ENCODE measurements around the gene FAM107B.

FAM107B gene

GRCh38 chr10:14774797-14775196 lies at the start of gene FAM107B:
Gene FAM107B (minus strand): TSS chr10:14774897. CDS start chr10:14774663, 234 bp downstream.
- Histone ChIP-seq H3K27ac (ENCODE audit: extremely low read depth, low read depth, low read length) (no peak within 1 kb of the TSS), H3K4me1 (ENCODE audit: control insufficient read depth, insufficient read depth, low read length) (no peaks in the 10 kb centered on the region), H3K4me3 (ENCODE audit: low read depth, low read length) (no peak within 1 kb of the TSS), H3K9me3 (ENCODE audit: control insufficient read depth, insufficient read depth, low read depth, low read length) (no peaks in the 10 kb centered on the region), H3K36me3 (ENCODE audit: control insufficient read depth in 2 of 2, insufficient read depth in 1 of 2, low read length in 2 of 2) (no peaks in the 10 kb centered on the region)
- TF ChIP-seq ZNF266 (tag by site-specific recombination; IDR thresholded peaks at IDR 0.05; ENCODE audit: low read depth), result no peak
- TF ChIP-seq ZBTB1 (tag by site-specific recombination; IDR thresholded peaks at IDR 0.05), result no peak
- ChIA-PET CTCF (no interaction called here), POLR2A (no interaction called here)

- Histone ChIP-seq H3K4me1 (ENCODE audit: control insufficient read depth, insufficient read depth, low read length) (no peaks in the 10 kb centered on the region), H3K9me3 (ENCODE audit: control insufficient read depth, insufficient read depth, low read depth, low read length) (no peaks in the 10 kb centered on the region), H3K36me3 (ENCODE audit: control insufficient read depth in 2 of 2, insufficient read depth in 1 of 2, low read length in 2 of 2) (no peaks in the 10 kb centered on the region), H3K27ac (ENCODE audit: extremely low read depth, low read depth, low read length) (no peak overlapping the region), H3K4me3 (ENCODE audit: low read depth, low read length) (no peak overlapping the region)
- ChIA-PET POLR2A (interaction anchor here (3.2 kb wide), 1 partner anchor 14 kb away, joined by 10 read pairs; the partner anchor contains the start of genes CDNF, HSPA14 and MSANTD7), CTCF (interaction anchor here (1.0 to 2.7 kb wide), 9 partner anchors 9 to 354 kb away, joined by 3 to 26 read pairs (median 4); partner anchors contain the start of genes CDNF, HSPA14 and MSANTD7)
- no peak for TF ChIP-seq HOXD13 (CRISPR knock-in tag; IDR thresholded peaks at IDR 0.05; ENCODE audit: borderline replicate concordance)
- TF ChIP-seq ZBTB17 (tag by site-specific recombination; IDR thresholded peaks at IDR 0.05), result no peak
- no peak for TF ChIP-seq ZNF148 (tag by site-specific recombination; IDR thresholded peaks at IDR 0.05; ENCODE audit: borderline replicate concordance)
- no peak for TF ChIP-seq ZNF473 (tag by site-specific recombination; IDR thresholded peaks at IDR 0.05)
- TF ChIP-seq ZFP37 (tag by site-specific recombination; IDR thresholded peaks at IDR 0.05), result no peak
- no peak for TF ChIP-seq SP7 (tag by site-specific recombination; IDR thresholded peaks at IDR 0.05)
- no peak for TF ChIP-seq ZNF654 (tag by site-specific recombination; IDR thresholded peaks at IDR 0.05; ENCODE audit: low read depth)
- TF ChIP-seq ZBTB10 (tag by site-specific recombination; IDR thresholded peaks at IDR 0.05), result no peak
- TF ChIP-seq ZEB2 (tag by site-specific recombination; IDR thresholded peaks at IDR 0.05), result no peak
- no peak for TF ChIP-seq ZNF645 (tag by site-specific recombination; IDR thresholded peaks at IDR 0.05)
- TF ChIP-seq ZBTB44 (tag by site-specific recombination; IDR thresholded peaks at IDR 0.05), result no peak
These were observed 49.3 kb upstream of the FAM107B start for GRCh38 chr10:14823966-14824365.

Measured in HEK293 (cell line).